Stimulated activated naive CD4-positive, alpha-beta T cell treated with Interleukin-2 at 50 U/mL for 16 hours (primary cell): ENCODE measurements around the gene CMTM3.

Source experiments
- DNase-seq: peaks from one replicate; lab custom pipeline; 2025; lab: John Stamatoyannopoulos, UW

The CMTM3 gene

GRCh38 chr16:66662445-66663194, 58.1 kb downstream of the CMTM3 start:
- DNase-seq = no peak
